ENCODE results near the gene GMCL1. TPM values are rescaled to one million over a fixed set of nuclear protein-coding genes. Genes with fewer than 3 reads are reported as not detected.

The GMCL1 gene
- total and polyA plus RNA-seq, 7 donors: 1.3 to 4.1 (median 3.0) TPM

DNA sequence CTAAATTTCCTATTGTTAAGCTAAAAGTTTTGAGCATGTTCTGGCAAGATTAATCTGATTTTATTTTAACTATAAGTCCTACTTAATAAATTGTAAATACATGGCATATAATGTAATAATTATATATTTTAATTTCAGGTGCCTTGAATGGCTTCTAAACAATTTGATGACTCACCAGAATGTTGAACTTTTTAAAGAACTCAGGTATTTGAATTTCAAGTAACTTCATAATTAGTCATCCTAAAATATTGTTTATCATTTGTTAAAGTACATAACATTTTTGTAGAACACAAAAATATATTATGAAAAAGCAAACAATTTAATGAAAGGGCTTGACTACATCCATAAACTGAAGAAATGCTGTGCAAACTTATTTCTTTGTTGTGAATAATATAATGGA, 14.5 kb downstream of the GMCL1 start:
- TF ChIP-seq, protein P1, sequence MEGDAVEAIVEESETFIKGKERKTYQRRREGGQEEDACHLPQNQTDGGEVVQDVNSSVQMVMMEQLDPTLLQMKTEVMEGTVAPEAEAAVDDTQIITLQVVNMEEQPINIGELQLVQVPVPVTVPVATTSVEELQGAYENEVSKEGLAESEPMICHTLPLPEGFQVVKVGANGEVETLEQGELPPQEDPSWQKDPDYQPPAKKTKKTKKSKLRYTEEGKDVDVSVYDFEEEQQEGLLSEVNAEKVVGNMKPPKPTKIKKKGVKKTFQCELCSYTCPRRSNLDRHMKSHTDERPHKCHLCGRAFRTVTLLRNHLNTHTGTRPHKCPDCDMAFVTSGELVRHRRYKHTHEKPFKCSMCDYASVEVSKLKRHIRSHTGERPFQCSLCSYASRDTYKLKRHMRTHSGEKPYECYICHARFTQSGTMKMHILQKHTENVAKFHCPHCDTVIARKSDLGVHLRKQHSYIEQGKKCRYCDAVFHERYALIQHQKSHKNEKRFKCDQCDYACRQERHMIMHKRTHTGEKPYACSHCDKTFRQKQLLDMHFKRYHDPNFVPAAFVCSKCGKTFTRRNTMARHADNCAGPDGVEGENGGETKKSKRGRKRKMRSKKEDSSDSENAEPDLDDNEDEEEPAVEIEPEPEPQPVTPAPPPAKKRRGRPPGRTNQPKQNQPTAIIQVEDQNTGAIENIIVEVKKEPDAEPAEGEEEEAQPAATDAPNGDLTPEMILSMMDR (IDR thresholded peaks at IDR 0.05): no peak
- DNase-seq: no peak
- H3K27ac ChIP-seq: no peak overlapping the region
- no peaks in the 10 kb centered on the region for H3K27me3 ChIP-seq (ENCODE audit: insufficient read depth in 3 of 3, low read length in 2 of 3)
- no peaks in the 10 kb centered on the region for H3K4me1 ChIP-seq
- no peak for ATAC-seq
- no peak overlapping the region for H3K4me3 ChIP-seq
- no peaks in the 10 kb centered on the region for H3K9me3 ChIP-seq
- peaks cover 0 to 82% of the 10 kb centered on the region in 2 donors for H3K36me3 ChIP-seq (ENCODE audit: insufficient read depth in 1 of 2, low read depth in 1 of 2)
- intact Hi-C loops (cut with DNase I): no loop called here

DNA sequence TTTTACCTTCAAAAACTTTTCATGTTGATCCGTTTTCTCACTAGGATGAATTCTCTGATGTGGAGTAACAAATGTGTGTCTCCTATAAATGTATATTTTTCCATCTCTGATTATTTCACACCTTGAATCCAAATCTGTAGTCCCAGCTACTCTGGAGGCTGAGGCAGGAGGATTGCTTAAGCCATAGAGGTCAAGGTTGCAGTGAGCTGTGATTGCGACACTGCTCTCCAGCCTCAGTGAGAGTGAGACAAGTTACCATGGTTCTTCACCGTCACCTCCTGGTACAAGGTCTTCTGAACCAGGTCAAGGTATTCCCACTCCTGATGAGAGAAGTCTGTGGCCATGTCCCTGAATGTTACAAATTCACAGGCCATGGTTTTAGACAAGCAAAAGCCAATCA, 15.1 kb downstream of the GMCL1 start:
- peaks cover 0 to 85% of the 10 kb centered on the region in 2 donors for H3K36me3 ChIP-seq (ENCODE audit: insufficient read depth in 1 of 2, low read depth in 1 of 2)
- intact Hi-C loops (cut with DNase I): no loop called here
- 97 to 98% (median 97%) methylated on average over 3 of the region's 3 CpGs for WGBS, 3 donors

DNA sequence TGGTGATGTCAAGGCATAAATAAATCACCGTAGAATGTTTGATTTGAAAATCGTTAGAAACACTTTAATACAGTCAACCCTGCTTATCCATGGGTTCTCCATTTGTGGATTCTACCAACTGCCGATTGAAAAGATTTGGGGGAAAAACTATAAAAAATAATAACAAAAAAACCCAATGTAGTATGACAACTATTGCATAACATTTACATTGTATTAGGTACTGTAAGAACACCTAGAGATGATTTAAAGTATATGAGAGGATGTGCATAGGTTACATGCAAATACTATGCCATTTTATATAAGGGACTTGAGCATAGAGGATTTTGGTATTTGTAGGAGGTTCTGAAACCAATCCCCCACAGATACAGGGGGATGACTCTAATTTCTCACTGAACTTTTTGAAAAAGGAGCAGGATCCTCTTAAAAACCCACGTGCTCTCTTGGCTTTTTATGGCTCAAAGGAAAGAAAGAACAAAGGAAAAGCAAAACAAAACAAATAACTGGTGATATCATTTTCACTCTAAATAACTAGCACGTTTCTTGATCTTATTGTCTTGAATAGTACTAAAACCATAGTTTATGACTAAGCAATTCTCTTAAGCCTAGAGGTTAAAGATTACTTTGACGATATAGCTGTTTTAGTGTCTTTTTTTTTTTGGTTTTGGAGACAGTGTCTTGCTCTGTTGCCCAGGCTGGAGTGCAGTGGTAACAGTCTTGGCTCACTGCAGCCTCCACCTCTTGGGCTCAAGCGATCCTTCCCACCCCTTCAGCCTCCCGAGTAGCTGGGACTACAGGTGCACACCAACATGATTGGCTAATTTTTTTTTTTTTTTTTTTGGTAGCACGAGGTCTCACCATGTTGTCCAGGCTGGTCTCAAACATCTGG, 17.0 kb downstream of the GMCL1 start:
- WGBS, 3 donors: 88 to 89% (median 88%) methylated on average over 9 of the region's 9 CpGs
- no peaks in the 10 kb centered on the region for H3K9me3 ChIP-seq
- peaks cover 3 to 86% of the 10 kb centered on the region in 2 donors for H3K36me3 ChIP-seq (ENCODE audit: insufficient read depth in 1 of 2, low read depth in 1 of 2)
- DNase-seq (no peak), ATAC-seq (no peak)
- no peak overlapping the region for H3K27ac ChIP-seq
- H3K4me3 ChIP-seq: no peak overlapping the region
- H3K4me1 ChIP-seq: no peaks in the 10 kb centered on the region
- intact Hi-C loops (cut with DNase I): no loop called here
- H3K27me3 ChIP-seq (ENCODE audit: insufficient read depth in 3 of 3, low read length in 2 of 3): no peaks in the 10 kb centered on the region
- TF ChIP-seq, protein P1 (IDR thresholded peaks at IDR 0.05): no peak

More for the DNA sequence above, 15.1 kb downstream of the GMCL1 start:
- no peaks in the 10 kb centered on the region for H3K9me3 ChIP-seq
- ATAC-seq: no peak
- no peak for DNase-seq
- H3K27ac ChIP-seq: no peak overlapping the region
- H3K4me3 ChIP-seq: no peak overlapping the region
- no peaks in the 10 kb centered on the region for H3K27me3 ChIP-seq (ENCODE audit: insufficient read depth in 3 of 3, low read length in 2 of 3)
- TF ChIP-seq, protein P1 (IDR thresholded peaks at IDR 0.05): no peak
- no peaks in the 10 kb centered on the region for H3K4me1 ChIP-seq

DNA sequence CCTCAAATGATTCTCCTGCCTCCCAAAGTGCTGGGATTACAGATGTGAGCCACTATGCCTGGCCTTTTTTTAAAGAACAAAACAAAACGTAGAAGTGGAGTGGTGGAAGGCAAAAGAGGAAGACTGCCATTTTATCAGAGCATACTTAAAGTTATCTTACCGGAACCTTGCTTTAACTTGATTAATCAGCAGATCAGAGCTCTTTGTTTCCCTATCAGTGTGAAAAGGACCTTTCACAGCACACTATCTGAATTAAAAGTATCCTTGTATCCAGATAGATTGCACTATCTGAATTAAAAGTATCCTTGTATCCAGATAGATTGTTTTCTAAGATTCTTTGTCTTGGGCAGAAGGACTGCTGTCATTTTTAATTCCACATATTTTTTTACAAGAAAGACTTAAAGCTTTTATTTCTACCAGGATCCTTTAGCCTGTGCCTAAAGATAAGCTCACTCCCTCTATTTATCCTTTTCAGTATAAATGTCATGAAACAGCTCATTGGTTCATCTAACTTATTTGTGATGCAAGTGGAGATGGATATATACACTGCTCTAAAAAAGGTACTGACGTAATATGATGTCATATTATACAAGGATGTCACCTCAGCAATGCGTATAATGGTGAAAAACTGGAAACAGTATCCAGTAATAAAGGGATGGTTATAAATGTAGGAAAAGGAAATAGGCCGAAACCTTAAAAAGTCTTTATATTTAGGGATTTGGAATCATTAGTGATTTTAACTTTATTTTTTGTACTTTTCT, 17.8 kb downstream of the GMCL1 start:
- Histone ChIP-seq H3K36me3 (ENCODE audit: insufficient read depth in 1 of 2, low read depth in 1 of 2) (peaks cover 3 to 89% of the 10 kb centered on the region in 2 donors), H3K9me3 (no peaks in the 10 kb centered on the region), H3K4me1 (no peaks in the 10 kb centered on the region), H3K4me3 (no peak overlapping the region), H3K27me3 (ENCODE audit: insufficient read depth in 3 of 3, low read length in 2 of 3) (no peaks in the 10 kb centered on the region), H3K27ac (no peak overlapping the region)
- ATAC-seq: no peak
- intact Hi-C loops (cut with DNase I): no loop called here
- no peak for DNase-seq
- WGBS, 3 donors: 92 to 96% (median 94%) methylated on average over 5 of the region's 5 CpGs
- TF ChIP-seq, protein P1 (IDR thresholded peaks at IDR 0.05): no peak

All from psoas muscle (tissue), 8 donors.